OCI-LY1 (cell line): ENCODE measurements around the gene EXOSC2.
"Not testable (repeated sequence)": the region's sequence is repeated elsewhere in the genome, so short reads cannot be mapped to it uniquely, and the experiment has no call there.

Experiments used
- CTCF ChIP-seq: fragments of 200-600 bp; sonication (generic), shearing (Covaris generic); IDR thresholded peaks from 2 replicates; pipeline ENCODE4 v1.5.1; 2017; ENCODE audit warnings: mild to moderate bottlenecking, antibody characterized with exemption, low read length, moderate library complexity, mixed read lengths
- EZH2 ChIP-seq: fragments of 200-600 bp; sonication (generic), shearing (Covaris generic); IDR thresholded peaks from 2 replicates; pipeline ENCODE4 v1.8.0; 2017; ENCODE audit warnings: borderline replicate concordance, mixed run types, mild to moderate bottlenecking, antibody characterized with exemption, low read length, moderate library complexity, mixed read lengths

- not testable (repeated sequence) for TF ChIP-seq CTCF, EZH2
Observed at GRCh38 chr9:130685945-130686344, 7.6 kb upstream of the EXOSC2 start.
